Muscle layer of colon (tissue), 2 donors: ENCODE measurements around the gene SHD.

Source experiments
- H3K27ac ChIP-seq: one replicate; pipeline ENCODE4 v1.7.0; 2013; ENCODE audit warnings: low read depth, mild to moderate bottlenecking, low read length, moderate library complexity
- H3K27me3 ChIP-seq, 2 donors: one replicate each; pipeline ENCODE4 v1.7.0; 2013; ENCODE audit warnings: low read length in 2 of 2, mild to moderate bottlenecking in 2 of 2; ENCODE audit not compliant: insufficient read depth in 2 of 2, control insufficient read depth in 1 of 2
- H3K36me3 ChIP-seq: one replicate; pipeline ENCODE4 v1.7.0; 2013; ENCODE audit warnings: mild to moderate bottlenecking, low read length; ENCODE audit not compliant: insufficient read depth
- H3K4me1 ChIP-seq: one replicate; pipeline ENCODE4 v1.7.0; 2013; ENCODE audit warnings: mild to moderate bottlenecking, low read length; ENCODE audit not compliant: insufficient read depth
- H3K4me3 ChIP-seq, 2 donors: one replicate each; pipeline ENCODE4 v1.7.0; 2013; ENCODE audit warnings: low read length in 2 of 2, low read depth in 1 of 2, mild to moderate bottlenecking in 1 of 2, moderate library complexity in 1 of 2
- H3K9ac ChIP-seq: one replicate; pipeline ENCODE4 v1.7.0; 2013; ENCODE audit warnings: low read length
- H3K9me3 ChIP-seq: one replicate; pipeline ENCODE4 v1.7.0; 2013; ENCODE audit warnings: mild to moderate bottlenecking, low read length
- donor health status: abdominal sarcoma.
- donor health status: Adenocarcinoma of cecum.

SHD gene

DNA sequence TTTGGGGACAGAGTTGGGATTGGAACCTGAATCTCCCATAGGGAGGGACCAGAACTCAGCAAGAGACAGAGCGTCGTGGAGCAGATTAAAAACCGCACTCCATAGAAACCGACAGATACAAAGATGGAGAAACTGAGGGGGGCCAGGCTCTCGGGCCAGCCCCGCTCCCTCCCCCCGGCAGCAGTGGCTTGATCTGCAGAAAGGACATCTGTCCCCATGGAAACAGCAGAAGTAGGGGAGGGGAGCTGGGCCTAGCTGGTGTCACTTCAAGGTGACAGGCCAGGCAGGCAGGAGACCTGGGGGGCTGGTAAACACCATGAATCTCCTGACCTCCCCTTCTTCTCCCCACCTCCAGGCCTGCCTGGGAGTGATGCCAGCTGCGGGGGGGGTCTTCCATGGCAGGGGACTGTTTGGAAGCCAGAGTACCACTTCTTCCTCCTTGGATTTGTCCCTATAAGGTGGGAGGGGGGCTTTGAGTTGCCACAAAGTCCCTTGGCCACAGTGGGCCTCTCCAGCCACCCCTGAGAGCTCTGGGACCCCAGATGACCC, 12.2 kb downstream of the SHD start:
- no peaks in the 10 kb centered on the region for H3K9me3 ChIP-seq
- H3K4me1 ChIP-seq, result no peaks in the 10 kb centered on the region
- peaks cover 0 to 3% of the 10 kb centered on the region in 2 donors for H3K27me3 ChIP-seq
- no peak overlapping the region for H3K4me3 ChIP-seq
- no peak overlapping the region for H3K9ac ChIP-seq
- H3K27ac ChIP-seq, result no peak overlapping the region
- no peaks in the 10 kb centered on the region for H3K36me3 ChIP-seq

DNA sequence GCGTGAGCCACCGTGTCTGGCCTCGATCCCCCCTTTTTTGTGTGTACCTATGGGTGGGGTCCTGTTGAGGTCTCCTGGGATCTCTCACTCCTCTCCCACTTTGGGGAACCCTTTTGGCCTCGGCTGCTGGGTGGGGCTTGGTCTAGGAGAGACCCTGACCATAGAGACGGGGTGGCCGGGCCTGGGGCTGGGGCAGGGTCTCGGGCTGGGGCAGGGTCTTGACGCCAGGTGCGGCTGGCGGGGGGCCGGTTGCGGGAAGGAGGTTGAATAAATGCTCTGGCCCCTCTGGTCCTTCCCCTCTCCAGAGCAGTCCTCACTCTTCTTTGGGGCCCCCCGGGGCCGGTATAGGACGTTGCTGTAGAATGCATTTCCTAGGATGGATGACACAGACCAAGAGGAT, 13.4 kb downstream of the SHD start:
- peaks cover 0 to 3% of the 10 kb centered on the region in 2 donors for H3K27me3 ChIP-seq
- no peak overlapping the region for H3K9ac ChIP-seq
- no peaks in the 10 kb centered on the region for H3K9me3 ChIP-seq
- H3K36me3 ChIP-seq, result no peaks in the 10 kb centered on the region
- no peak overlapping the region for H3K4me3 ChIP-seq
- H3K4me1 ChIP-seq, result no peaks in the 10 kb centered on the region
- H3K27ac ChIP-seq, result no peak overlapping the region

DNA sequence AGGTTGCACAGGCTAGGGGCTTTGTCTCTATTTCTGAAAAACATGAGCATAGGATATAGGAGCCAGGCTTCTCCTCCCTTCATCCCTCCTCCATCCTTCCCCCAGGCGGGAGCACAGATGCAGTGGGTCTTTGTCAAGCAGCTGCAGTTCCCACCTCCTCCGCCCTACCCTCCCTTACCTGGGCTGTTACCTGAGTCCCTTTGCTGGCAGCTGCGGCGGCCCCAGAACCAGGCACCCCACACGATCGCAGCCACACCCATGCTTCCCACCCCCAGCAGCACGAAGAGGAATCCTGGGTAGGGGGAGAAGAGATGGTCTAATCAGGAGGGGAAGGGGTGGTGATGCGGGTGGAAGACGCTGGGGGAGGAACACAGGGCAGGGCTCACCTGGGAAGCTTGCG, 15.3 kb downstream of the SHD start:
- H3K4me1 ChIP-seq, result no peaks in the 10 kb centered on the region
- no peak overlapping the region for H3K4me3 ChIP-seq
- H3K9me3 ChIP-seq, result no peaks in the 10 kb centered on the region
- H3K36me3 ChIP-seq, result no peaks in the 10 kb centered on the region
- H3K27ac ChIP-seq, result no peak overlapping the region
- H3K27me3 ChIP-seq, result peaks cover 0 to 3% of the 10 kb centered on the region in 2 donors
- no peak overlapping the region for H3K9ac ChIP-seq

DNA sequence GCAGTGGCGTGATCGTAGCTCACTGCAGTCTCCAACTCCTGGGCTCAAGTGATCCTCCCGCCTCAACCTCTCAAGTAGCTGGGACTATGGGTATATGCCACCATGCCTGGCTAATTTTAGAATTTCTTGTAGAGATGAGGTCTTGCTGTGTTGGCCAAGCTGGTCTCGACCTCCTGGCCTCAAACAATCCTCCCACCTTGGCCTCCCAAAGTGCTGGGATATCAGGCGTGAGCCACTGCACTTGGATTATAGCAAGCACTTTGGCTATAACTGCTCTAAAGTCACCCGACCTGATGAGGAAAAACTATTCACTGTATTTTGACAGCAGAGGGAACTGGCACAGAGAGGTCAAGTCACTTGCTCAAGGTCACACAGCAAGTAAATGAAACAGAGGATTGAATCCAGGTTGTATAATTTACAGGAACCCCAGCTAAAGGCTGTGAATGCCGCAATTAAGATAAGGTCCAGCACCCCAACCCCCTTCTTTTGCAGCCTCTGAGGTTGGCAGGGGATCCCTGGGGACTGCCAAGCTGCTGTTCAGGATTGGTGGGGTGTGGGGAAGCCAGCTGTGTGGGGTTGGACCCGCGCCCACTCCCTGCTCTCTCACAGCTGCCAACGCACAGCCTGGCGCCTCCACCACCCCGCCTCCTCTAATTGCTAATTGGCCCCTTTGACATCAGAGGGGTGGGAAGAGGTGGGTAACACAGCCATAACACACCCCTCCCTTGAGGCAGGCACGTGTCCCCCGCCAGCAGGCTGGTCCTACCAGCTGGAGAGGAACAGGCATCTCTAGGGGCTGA, 17.1 kb downstream of the SHD start:
- no peak overlapping the region for H3K27ac ChIP-seq
- no peak overlapping the region for H3K9ac ChIP-seq
- peaks cover 0 to 3% of the 10 kb centered on the region in 2 donors for H3K27me3 ChIP-seq
- no peaks in the 10 kb centered on the region for H3K4me1 ChIP-seq
- H3K36me3 ChIP-seq, result no peaks in the 10 kb centered on the region
- H3K9me3 ChIP-seq, result no peaks in the 10 kb centered on the region
- no peak overlapping the region for H3K4me3 ChIP-seq

DNA sequence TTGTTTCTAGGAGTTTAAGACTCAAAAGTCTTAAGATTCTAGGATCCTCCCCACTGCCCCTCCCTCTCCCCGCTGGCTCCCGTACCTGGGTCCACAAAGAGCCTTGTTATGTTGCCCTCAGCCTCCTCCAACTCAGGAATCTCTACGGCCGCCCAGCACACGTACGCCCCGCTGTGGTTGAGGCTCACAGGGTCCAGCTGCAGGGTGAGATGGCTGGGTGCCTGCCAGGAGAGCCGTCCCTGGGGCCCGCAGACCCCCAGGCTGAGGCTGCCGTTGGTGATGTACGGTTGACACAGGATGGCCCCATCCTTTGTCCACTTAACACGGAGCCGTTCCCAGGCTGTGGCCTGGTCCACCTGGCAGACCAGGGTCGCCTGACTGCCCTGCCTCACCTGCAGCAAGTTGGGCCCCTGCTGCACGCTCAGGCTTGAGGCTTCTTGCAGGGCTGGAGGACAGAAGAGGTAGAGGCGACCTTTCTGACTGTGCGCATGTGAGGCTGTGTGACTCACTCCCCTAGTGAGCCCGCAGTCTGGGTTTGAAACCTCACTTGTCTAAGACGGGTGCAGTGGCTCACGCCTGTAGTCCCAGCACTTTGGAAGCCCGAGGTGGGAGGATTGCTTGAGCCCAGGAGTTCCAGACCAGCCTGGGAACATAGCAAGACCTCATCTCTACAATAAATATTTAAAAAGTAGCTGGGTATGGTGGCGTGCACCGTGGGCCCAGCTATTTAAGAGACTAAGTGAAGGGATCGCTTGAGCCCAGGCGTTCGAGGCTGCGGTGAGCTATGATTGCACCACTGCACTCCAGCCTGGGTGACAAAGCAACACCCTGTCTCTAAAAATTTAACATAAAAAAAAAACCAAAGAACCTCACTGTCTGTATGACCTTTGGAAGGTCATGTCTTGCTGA, 19.1 kb downstream of the SHD start:
- Histone ChIP-seq H3K9me3 (no peaks in the 10 kb centered on the region), H3K9ac (no peak overlapping the region), H3K4me3 (no peak overlapping the region), H3K27me3 (peaks cover 0 to 3% of the 10 kb centered on the region in 2 donors), H3K27ac (no peak overlapping the region), H3K36me3 (no peaks in the 10 kb centered on the region), H3K4me1 (no peaks in the 10 kb centered on the region)

DNA sequence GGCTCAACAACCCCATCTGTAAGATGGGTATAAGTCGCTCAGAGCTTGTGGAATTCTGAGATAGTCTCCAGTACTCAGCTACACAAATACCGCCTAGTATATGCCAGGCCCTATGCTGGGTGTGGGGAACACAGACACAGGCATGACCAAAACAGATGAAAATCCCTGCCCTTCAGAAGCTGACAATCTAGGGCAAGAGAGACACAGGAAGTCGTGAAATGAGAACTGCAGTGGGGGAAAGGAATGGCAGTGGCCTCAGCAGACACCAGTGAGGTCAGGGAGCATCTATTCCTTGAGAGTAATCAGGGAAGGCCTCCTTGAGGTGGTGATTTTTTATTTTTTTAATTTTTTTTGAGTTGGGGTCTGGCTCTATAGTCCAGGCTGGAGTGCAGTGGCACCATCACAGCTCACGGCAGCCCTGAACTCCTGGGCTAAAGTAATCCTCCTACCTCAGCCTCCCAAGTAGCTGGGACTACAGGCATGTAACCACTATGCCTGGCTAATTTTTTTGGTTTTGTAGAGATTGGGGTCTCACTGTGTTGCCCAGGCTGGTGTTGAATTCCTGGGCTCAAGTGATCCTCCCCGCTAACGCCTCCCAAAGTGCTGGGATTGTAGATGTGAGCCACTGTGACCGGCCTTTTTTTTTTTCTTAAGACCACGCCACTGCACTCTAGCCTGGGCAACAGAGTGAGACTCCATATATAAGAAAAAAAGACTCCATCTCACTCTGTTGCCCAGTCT, 19.9 kb downstream of the SHD start:
- Histone ChIP-seq H3K9ac (no peak overlapping the region), H3K4me3 (no peak overlapping the region), H3K9me3 (no peaks in the 10 kb centered on the region), H3K27me3 (peaks cover 1 to 5% of the 10 kb centered on the region in 2 donors), H3K27ac (no peak overlapping the region), H3K4me1 (no peaks in the 10 kb centered on the region), H3K36me3 (no peaks in the 10 kb centered on the region)

DNA sequence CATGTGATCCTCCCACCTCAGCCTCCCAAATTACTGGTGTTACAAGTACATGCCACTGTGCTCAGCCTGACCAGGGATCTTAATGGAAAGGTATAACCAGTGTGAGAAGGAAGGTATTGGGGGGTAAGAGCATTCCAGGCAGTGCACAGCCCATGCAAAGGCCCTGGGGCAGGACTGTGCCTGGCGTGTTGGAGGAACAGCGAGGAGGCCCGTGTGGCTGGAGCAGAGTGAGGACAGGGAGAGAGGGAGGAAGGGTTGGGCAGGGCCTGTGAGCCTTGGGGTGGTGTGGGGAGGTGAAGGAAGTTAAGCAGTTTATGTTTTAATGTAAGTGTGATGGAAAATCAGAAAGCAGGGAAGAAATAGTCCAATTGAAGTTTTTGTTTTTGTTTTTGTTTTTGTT, 21.5 kb downstream of the SHD start:
- Histone ChIP-seq H3K36me3 (no peaks in the 10 kb centered on the region), H3K4me3 (no peak overlapping the region), H3K9me3 (no peaks in the 10 kb centered on the region), H3K9ac (no peak overlapping the region), H3K27ac (no peak overlapping the region), H3K4me1 (no peaks in the 10 kb centered on the region), H3K27me3 (peaks cover 4 to 14% of the 10 kb centered on the region in 2 donors)

DNA sequence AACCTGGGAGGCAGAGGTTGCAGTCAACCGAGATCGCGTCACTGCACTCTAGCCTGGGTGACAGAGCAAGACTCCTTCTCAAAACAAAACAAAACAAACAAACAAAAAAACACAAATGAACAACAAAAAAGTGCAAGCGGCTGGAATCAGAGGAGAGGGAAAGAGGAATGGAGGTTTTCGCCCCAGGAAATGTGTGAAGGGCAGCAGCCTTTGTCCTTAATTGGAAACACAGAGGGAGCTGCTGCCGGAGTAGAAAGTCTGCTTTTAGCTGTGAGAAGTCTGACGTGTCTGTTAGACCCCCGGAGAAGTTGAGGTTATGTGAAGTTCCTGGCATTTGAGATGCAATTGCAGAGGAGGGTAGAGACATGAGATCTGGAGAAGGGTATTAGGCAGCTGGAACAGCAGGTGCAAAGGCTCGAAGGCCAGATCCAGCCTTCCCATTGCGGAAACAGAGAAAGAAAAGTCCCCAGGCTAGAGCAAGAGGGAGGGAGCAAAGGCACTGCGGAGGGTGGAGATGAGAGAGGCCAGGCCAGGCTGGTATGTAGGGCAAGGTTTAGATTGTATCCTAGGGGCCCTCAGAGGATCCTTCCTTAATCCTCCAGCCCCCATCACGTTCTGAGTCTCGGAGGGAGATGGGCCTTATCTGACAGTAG, 22.6 kb downstream of the SHD start:
- H3K9ac ChIP-seq, result no peak overlapping the region
- no peak overlapping the region for H3K4me3 ChIP-seq
- H3K27ac ChIP-seq, result no peak overlapping the region
- H3K27me3 ChIP-seq, result peaks cover 4 to 15% of the 10 kb centered on the region in 2 donors
- H3K4me1 ChIP-seq, result no peaks in the 10 kb centered on the region
- no peaks in the 10 kb centered on the region for H3K9me3 ChIP-seq
- H3K36me3 ChIP-seq, result no peaks in the 10 kb centered on the region

DNA sequence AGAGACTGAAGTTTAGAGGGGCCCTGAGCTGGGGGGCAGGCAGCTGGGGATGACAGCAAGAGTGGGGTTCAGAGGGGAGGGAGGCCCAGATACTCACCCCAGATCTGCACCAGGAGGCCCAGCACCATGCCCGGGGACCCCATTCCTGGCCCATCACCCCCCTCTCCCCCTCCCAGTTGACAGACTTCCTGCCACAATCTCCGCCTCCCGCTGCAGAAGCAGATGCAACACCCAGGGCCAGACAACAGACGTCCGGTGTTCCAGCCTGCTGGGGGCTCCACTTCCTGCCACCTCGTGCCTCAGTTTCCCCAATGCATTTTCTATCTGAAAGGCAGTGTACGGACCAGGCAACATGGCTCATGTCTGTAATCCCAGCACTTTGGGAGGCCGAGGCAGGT, 23.2 kb downstream of the SHD start, which contains the start of gene TMIGD2:
Gene TMIGD2 (minus strand): TSS at position 147 of the 398 bp plus-strand sequence. CDS start 4 bp downstream, at position 143.
- no peaks in the 10 kb centered on the region for H3K36me3 ChIP-seq
- H3K27me3 ChIP-seq, result peaks cover 4 to 15% of the 10 kb centered on the region in 2 donors
- H3K27ac ChIP-seq, result no peak within 1 kb of the TSS
- no peaks in the 10 kb centered on the region for H3K9me3 ChIP-seq
- H3K4me1 ChIP-seq, result no peaks in the 10 kb centered on the region
- no peak within 1 kb of the TSS for H3K9ac ChIP-seq
- H3K4me3 ChIP-seq, result no peak within 1 kb of the TSS

DNA sequence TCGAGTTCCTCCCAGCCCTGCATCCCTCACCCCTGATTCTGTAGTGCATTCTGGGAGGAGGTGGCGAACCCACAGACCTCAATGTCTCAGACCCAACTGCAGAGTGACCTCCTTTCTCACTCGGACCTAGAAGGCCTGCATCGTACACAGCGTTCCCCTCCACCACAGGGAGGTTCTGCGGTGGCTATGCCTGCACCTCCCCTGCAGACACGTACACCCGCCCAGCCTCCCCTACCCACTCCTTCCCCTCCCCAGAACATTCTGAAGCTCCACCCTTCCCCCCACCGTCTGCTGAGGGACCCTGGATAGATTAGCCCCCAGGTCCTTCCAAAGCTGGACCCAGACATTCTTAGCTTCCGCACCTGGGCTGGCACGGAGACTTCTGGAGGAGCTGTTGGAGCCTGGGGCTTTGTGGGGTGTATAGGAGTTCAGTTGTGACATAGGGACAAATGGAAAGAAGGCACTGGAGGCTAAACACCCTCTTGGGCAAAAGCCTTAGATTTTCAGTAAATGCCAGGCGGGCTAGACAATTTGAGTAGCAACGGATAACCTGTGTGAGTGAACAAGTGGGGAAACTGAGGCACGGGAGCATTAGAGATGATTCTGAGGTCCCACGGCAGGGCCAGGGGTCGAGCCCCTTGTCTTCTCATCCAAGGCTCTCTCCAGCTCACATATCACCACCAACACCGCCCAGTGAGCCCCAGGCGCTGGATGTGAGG, 24.9 kb downstream of the SHD start:
- Histone ChIP-seq H3K4me3 (peak overlapping the region in 1 of 2 donors; percentile 1), H3K27ac (no peak overlapping the region), H3K9ac (no peak overlapping the region), H3K9me3 (no peaks in the 10 kb centered on the region), H3K27me3 (peaks cover 4 to 15% of the 10 kb centered on the region in 2 donors), H3K36me3 (no peaks in the 10 kb centered on the region), H3K4me1 (no peaks in the 10 kb centered on the region)
